Loucy (cell line): ENCODE data around the gene LPGAT1.

Source experiments
- H2AFZ ChIP-seq: fragments of 200-600 bp; sonication (generic); 2 replicates; pipeline ENCODE4 v1.6.0; 2016; ENCODE audit warnings: antibody characterized with exemption, mild to moderate bottlenecking, low read length, moderate library complexity
- H3F3A ChIP-seq: fragments of 200-600 bp; 2 replicates; pipeline ENCODE4 v1.6.0; 2016; ENCODE audit warnings: antibody characterized with exemption, low read depth, mild to moderate bottlenecking
- H3K27me3 ChIP-seq: fragments of 200-600 bp; sonication (generic); 2 replicates; pipeline ENCODE4 v1.6.1; 2014; ENCODE audit warnings: low read length, mild to moderate bottlenecking; ENCODE audit not compliant: insufficient read depth, poor library complexity, severe bottlenecking
- H3K36me3 ChIP-seq: fragments of 200-600 bp; sonication (generic); 2 replicates; pipeline ENCODE4 v1.6.1; 2016; ENCODE audit warnings: low read length; ENCODE audit not compliant: insufficient read depth
- H3K4me1 ChIP-seq: fragments of 200-600 bp; sonication (generic); 2 replicates; pipeline ENCODE4 v1.5.1; 2014; ENCODE audit warnings: low read length, mild to moderate bottlenecking; ENCODE audit not compliant: insufficient read depth, poor library complexity, severe bottlenecking
- H3K4me2 ChIP-seq: fragments of 200-600 bp; sonication (generic); 2 replicates; pipeline ENCODE4 v1.6.0; 2014; ENCODE audit warnings: antibody characterized with exemption, low read length, low read depth, mild to moderate bottlenecking; ENCODE audit not compliant: poor library complexity, severe bottlenecking
- H3K4me3 ChIP-seq: fragments of 200-600 bp; sonication (generic); 2 replicates; pipeline ENCODE4 v1.5.1; 2014; ENCODE audit warnings: low read length, mild to moderate bottlenecking, mixed read lengths; ENCODE audit not compliant: poor library complexity, severe bottlenecking
- H3K79me2 ChIP-seq: fragments of 200-600 bp; sonication (generic); 2 replicates; pipeline ENCODE4 v1.6.1; 2014; ENCODE audit warnings: low read length; ENCODE audit not compliant: insufficient read depth
- H3K9ac ChIP-seq: fragments of 200-600 bp; sonication (generic); 2 replicates; pipeline ENCODE4 v1.6.0; 2014; ENCODE audit warnings: mild to moderate bottlenecking, low read depth, low read length, moderate library complexity; ENCODE audit not compliant: poor library complexity, severe bottlenecking
- H3K9me2 ChIP-seq: fragments of 200-600 bp; sonication (generic); replicated peaks from 2 replicates; pipeline ENCODE4 v1.6.1; 2016; ENCODE audit warnings: low read depth, low read length, mixed read lengths
- H3K9me3 ChIP-seq: fragments of 200-600 bp; sonication (generic); 2 replicates; pipeline ENCODE4 v1.6.1; 2014; ENCODE audit warnings: mild to moderate bottlenecking, antibody characterized with exemption, low read length, low read depth; ENCODE audit not compliant: insufficient read depth
- H4K20me1 ChIP-seq: fragments of 200-600 bp; sonication (generic); 2 replicates; pipeline ENCODE4 v1.6.0; 2014; ENCODE audit warnings: antibody characterized with exemption, low read length, mild to moderate bottlenecking; ENCODE audit not compliant: insufficient read depth, poor library complexity, severe bottlenecking
- CTCF ChIP-seq: fragments of 200-600 bp; sonication (generic); conservative IDR thresholded peaks from 2 replicates; pipeline ENCODE4 v1.5.1; 2014; ENCODE audit warnings: mild to moderate bottlenecking, antibody characterized with exemption, low read length
- EZH2phosphoT487 ChIP-seq: fragments of 200-600 bp; IDR thresholded peaks from 2 replicates; pipeline ENCODE4 v1.6.1; 2018; ENCODE audit warnings: antibody characterized with exemption, mild to moderate bottlenecking, moderate library complexity, borderline replicate concordance

LPGAT1 gene

GRCh38 chr1:211749251-211749650 is 81.3 kb downstream of the LPGAT1 start:
- Histone ChIP-seq H3K4me2 (no peak overlapping the region), H3K4me1 (no peaks in the 10 kb centered on the region), H3K36me3 (peaks cover 33% of the 10 kb centered on the region; the same call in 1 of the 2 replicates), H3F3A (no peaks in the 10 kb centered on the region), H2AFZ (no peak overlapping the region), H3K79me2 (no peaks in the 10 kb centered on the region), H3K9me3 (no peaks in the 10 kb centered on the region), H4K20me1 (no peaks in the 10 kb centered on the region), H3K4me3 (no peak overlapping the region), H3K9ac (no peak overlapping the region), H3K27me3 (no peaks in the 10 kb centered on the region), H3K9me2 (no peaks in the 10 kb centered on the region)
- TF ChIP-seq EZH2phosphoT487: no peak

GRCh38 chr1:211748810-211749209 is 81.8 kb downstream of the LPGAT1 start:
- Histone ChIP-seq H4K20me1 (no peaks in the 10 kb centered on the region), H3K79me2 (no peaks in the 10 kb centered on the region), H3K4me2 (no peak overlapping the region), H3K36me3 (peaks cover 33% of the 10 kb centered on the region; the same call in 1 of the 2 replicates), H3K9me3 (no peaks in the 10 kb centered on the region), H3K9me2 (no peaks in the 10 kb centered on the region), H3K4me1 (no peaks in the 10 kb centered on the region), H3K27me3 (no peaks in the 10 kb centered on the region), H3K4me3 (no peak overlapping the region), H3F3A (no peaks in the 10 kb centered on the region), H3K9ac (no peak overlapping the region), H2AFZ (no peak overlapping the region)
- no peak for TF ChIP-seq CTCF

GRCh38 chr1:211742889-211743529 is 87.6 kb downstream of the LPGAT1 start:
- H3F3A ChIP-seq: peaks cover 9% of the 10 kb centered on the region
- no peaks in the 10 kb centered on the region for H3K9me2 ChIP-seq
- H3K79me2 ChIP-seq: no peaks in the 10 kb centered on the region
- no peaks in the 10 kb centered on the region for H3K27me3 ChIP-seq
- peaks cover 26% of the 10 kb centered on the region for H3K4me1 ChIP-seq
- TF ChIP-seq CTCF (no peak), EZH2phosphoT487 (no peak)
- H3K4me3 ChIP-seq: no peak overlapping the region
- no peak overlapping the region for H3K4me2 ChIP-seq
- no peak overlapping the region for H3K9ac ChIP-seq
- no peaks in the 10 kb centered on the region for H4K20me1 ChIP-seq
- peaks cover 7% of the 10 kb centered on the region; the same call in 1 of the 2 replicates for H3K36me3 ChIP-seq
- no peak overlapping the region for H2AFZ ChIP-seq
- H3K9me3 ChIP-seq: no peaks in the 10 kb centered on the region

GRCh38 chr1:211742272-211742671 is 88.3 kb downstream of the LPGAT1 start:
- TF ChIP-seq CTCF (no peak), EZH2phosphoT487 (no peak)
- Histone ChIP-seq H3K9me3 (no peaks in the 10 kb centered on the region), H3K9me2 (no peaks in the 10 kb centered on the region), H3K4me2 (no peak overlapping the region), H3K9ac (no peak overlapping the region), H3K4me3 (no peak overlapping the region), H4K20me1 (no peaks in the 10 kb centered on the region), H2AFZ (no peak overlapping the region), H3K4me1 (peaks cover 33% of the 10 kb centered on the region), H3K36me3 (peaks cover 3% of the 10 kb centered on the region; the same call in 1 of the 2 replicates), H3K27me3 (no peaks in the 10 kb centered on the region), H3F3A (peaks cover 9% of the 10 kb centered on the region), H3K79me2 (no peaks in the 10 kb centered on the region)
